GM12864 (cell line): ENCODE measurements around the gene ERBB3.

Source experiments
- DNase-seq: peaks from one replicate; pipeline ENCODE4 v3.0.0-alpha.2; 2011; ENCODE audit warnings: low read depth
- H3K4me3 ChIP-seq: 2 replicates; pipeline ENCODE4 v1.5.1; 2011; ENCODE audit warnings: mild to moderate bottlenecking, low read depth, low read length, control low read depth
- TF ChIP-seq, protein P1 (sequence below): IDR thresholded peaks from 2 replicates; pipeline ENCODE4 v1.5.1; 2011; ENCODE audit warnings: low read depth, mild to moderate bottlenecking, moderate library complexity, low read length, control low read depth, inconsistent platforms; ENCODE audit errors: missing control alignments

The ERBB3 gene

GRCh38 chr12:56080556-56081138 is 682 bp downstream of the ERBB3 start:
- TF ChIP-seq, protein P1, sequence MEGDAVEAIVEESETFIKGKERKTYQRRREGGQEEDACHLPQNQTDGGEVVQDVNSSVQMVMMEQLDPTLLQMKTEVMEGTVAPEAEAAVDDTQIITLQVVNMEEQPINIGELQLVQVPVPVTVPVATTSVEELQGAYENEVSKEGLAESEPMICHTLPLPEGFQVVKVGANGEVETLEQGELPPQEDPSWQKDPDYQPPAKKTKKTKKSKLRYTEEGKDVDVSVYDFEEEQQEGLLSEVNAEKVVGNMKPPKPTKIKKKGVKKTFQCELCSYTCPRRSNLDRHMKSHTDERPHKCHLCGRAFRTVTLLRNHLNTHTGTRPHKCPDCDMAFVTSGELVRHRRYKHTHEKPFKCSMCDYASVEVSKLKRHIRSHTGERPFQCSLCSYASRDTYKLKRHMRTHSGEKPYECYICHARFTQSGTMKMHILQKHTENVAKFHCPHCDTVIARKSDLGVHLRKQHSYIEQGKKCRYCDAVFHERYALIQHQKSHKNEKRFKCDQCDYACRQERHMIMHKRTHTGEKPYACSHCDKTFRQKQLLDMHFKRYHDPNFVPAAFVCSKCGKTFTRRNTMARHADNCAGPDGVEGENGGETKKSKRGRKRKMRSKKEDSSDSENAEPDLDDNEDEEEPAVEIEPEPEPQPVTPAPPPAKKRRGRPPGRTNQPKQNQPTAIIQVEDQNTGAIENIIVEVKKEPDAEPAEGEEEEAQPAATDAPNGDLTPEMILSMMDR, result no peak
- no peak for DNase-seq
- no peak overlapping the region for H3K4me3 ChIP-seq

DNA sequence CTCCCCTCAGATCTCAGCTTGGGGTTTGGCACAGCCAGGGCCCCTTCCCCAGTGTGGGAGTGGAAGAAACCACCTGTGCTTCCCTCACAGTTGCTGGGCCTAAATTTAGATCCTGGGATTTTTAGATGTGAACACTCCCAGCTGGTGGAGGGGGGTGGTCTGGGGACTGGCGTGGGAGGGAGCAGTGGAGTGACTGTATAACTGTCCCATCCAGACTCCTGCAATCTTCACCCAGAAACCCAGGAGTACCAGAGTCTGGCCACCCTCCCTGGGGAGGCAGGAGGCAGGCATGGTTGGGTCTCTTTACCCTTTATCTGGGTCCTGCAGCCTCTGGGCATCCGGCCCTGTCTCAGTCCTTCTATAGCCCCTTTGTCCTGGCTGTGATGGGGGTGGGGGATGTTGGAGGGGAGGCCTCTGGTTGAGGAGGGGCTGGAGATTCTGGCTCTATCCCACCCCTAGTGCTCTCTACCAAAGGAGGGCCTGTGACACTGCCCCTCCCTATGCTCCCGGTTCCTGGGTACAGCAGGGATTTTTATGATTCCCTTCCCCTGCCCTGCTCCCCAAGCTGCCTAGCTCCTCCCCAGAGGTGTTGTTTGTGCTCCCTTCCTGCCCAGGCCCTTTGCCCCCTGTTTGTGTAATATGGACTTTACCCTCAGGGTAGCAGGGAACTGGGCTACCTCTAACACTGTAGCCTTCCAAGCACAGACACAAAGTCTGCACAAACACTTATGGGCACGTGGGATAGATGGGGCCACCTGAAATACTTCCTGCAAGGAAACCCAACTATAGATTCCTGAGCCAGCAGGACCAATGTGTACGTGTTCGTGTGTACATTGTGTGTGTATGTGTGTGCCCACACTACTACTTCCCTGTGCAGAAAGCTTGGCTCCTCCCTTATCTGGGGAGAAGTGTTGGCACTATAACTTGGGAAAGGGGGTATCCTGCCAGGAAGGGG is 1.7 kb downstream of the ERBB3 start:
- no peak overlapping the region for H3K4me3 ChIP-seq
- DNase-seq, result no peak
- TF ChIP-seq, protein P1, result no peak

- no peak for DNase-seq
- TF ChIP-seq, protein P1, result no peak
- no peak overlapping the region for H3K4me3 ChIP-seq
Measured at GRCh38 chr12:56082382-56082781, 2.4 kb downstream of the ERBB3 start.

DNA sequence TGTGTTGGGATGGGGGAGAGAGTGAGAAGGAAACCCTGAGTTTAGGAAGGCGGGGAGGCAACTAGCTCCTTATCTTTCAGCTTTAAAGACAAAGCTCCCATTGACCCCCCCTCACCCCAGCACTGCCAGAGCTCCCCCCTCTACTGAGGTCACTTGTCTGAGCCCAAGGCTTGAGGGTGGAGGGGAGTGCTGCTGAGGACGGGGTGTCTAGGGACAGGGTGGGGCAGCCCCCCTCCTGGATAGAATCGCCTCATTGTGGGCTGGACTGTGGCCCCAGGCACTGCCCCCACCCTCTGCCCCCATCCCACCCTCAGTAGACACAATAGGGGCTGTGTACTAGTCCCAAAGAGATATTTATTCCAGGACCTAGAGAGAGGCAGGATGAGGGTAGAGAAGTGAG is 3.0 kb downstream of the ERBB3 start:
- DNase-seq, result no peak
- H3K4me3 ChIP-seq, result no peak overlapping the region
- TF ChIP-seq, protein P1, result no peak

- no peak overlapping the region for H3K4me3 ChIP-seq
- DNase-seq, result no peak
- TF ChIP-seq, protein P1, result peak; percentile 52
Measured at GRCh38 chr12:56084958-56085543, 5.1 kb downstream of the ERBB3 start.

DNA sequence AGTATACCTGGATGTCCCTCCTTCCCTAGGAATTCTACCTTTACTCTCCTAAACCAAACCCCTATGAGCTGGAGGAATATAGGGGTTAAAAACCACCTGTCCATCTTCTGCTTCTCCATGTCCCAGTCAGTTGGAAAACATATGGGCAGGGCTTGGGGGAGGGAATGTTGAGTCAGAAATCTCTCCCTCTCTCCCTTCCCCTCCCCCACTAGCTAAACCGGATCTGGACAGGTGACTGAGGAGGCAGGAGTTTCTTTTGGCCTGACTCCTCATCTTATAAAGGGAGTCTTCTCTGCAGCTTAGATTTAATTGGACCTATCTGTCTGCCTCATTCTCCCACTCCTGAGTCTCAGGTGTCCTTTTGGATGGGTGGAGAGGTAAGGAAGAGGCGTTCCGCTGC is 6.1 kb downstream of the ERBB3 start:
- DNase-seq, result no peak
- no peak overlapping the region for H3K4me3 ChIP-seq

More for the DNA sequence above, 6.1 kb downstream of the ERBB3 start:
- TF ChIP-seq, protein P1, result no peak
